CD4-positive, CD25-positive, alpha-beta regulatory T cell (primary cell): ENCODE data around the gene RHBDD3. TPM values are rescaled to one million over a fixed set of nuclear protein-coding genes. Genes with fewer than 3 reads are reported as not detected.

Experiments
- ATAC-seq, 2 donors: fragments of 150-1000 bp; cut with Tn5 transposase; one replicate each; pipeline ENCODE4 v1.10.0; 2021; ENCODE audit warnings: low read depth in 2 of 2, moderate number of reproducible peaks in 2 of 2, moderate library complexity in 1 of 2
- DNase-seq, 3 donors: peaks; one replicate each; pipeline versions ENCODE4 v3.0.0 to v3.0.0-alpha.2; 2012 to 2022; ENCODE audit warnings: mixed read lengths in 1 of 3
- H3K27ac ChIP-seq: one replicate; pipeline ENCODE4 v1.7.0; 2013; ENCODE audit warnings: mild to moderate bottlenecking, low read length; ENCODE audit not compliant: insufficient read depth, poor library complexity, severe bottlenecking
- H3K27me3 ChIP-seq: one replicate; pipeline ENCODE4 v1.7.0; 2013; ENCODE audit warnings: low read length; ENCODE audit not compliant: control insufficient read depth, insufficient read depth
- H3K36me3 ChIP-seq: one replicate; pipeline ENCODE4 v1.7.0; 2013; ENCODE audit warnings: mild to moderate bottlenecking, low read length, moderate library complexity; ENCODE audit not compliant: control insufficient read depth, insufficient read depth
- H3K4me1 ChIP-seq: 2 replicates; pipeline ENCODE4 v1.7.0; 2013; ENCODE audit warnings: mild to moderate bottlenecking, low read length; ENCODE audit not compliant: insufficient read depth, control insufficient read depth, poor library complexity, severe bottlenecking
- H3K4me3 ChIP-seq: one replicate; pipeline ENCODE4 v1.7.0; 2013; ENCODE audit warnings: low read depth, mild to moderate bottlenecking, low read length, moderate library complexity
- H3K9me3 ChIP-seq, 2 experiments: 1 replicate in 1 of 2; 2 replicates in 1 of 2; pipeline ENCODE4 v1.7.0; 2013; ENCODE audit warnings: low read length in 2 of 2, mild to moderate bottlenecking in 1 of 2, moderate library complexity in 1 of 2; ENCODE audit not compliant: control insufficient read depth in 2 of 2
- H3K27ac Mint-ChIP-seq, 3 donors: one replicate each; pipeline ENCODE4 v1.8.0; 2020 to 2022; ENCODE audit warnings: mild to moderate bottlenecking in 3 of 3, mixed read lengths in 3 of 3, moderate library complexity in 2 of 3
- H3K27me3 Mint-ChIP-seq: one replicate; pipeline ENCODE4 v1.8.0; 2022; ENCODE audit warnings: mild to moderate bottlenecking, mixed read lengths
- H3K36me3 Mint-ChIP-seq: one replicate; pipeline ENCODE4 v1.8.0; 2020; ENCODE audit warnings: mixed read lengths
- H3K4me1 Mint-ChIP-seq, 4 donors: one replicate each; pipeline ENCODE4 v1.8.0; 2020 to 2022; ENCODE audit warnings: mixed read lengths in 4 of 4, mild to moderate bottlenecking in 1 of 4
- H3K4me3 Mint-ChIP-seq, 4 donors: one replicate each; pipeline ENCODE4 v1.8.0; 2020 to 2022; ENCODE audit warnings: mild to moderate bottlenecking in 4 of 4, mixed read lengths in 4 of 4, moderate library complexity in 3 of 4
- H3K9me3 Mint-ChIP-seq, 7 donors: one replicate each; pipeline ENCODE4 v1.8.0; 2020 to 2022; ENCODE audit warnings: mixed read lengths in 7 of 7, mild to moderate bottlenecking in 3 of 7, moderate library complexity in 2 of 7
- polyA plus RNA-seq, 4 donors: library from polyadenylated mRNA; unstranded; fragments of 300-500 nt; fragmentation: Illumina TruSeq; gene quantifications; one replicate each; pipeline ENCODE4 v1.2.3, GENCODE V29; 2021
- total RNA-seq: library from RNA; stranded (reverse); gene quantifications from one replicate; pipeline ENCODE4 v1.2.3, GENCODE V29; 2022

Gene RHBDD3
- total and polyA plus RNA-seq, 5 donors from 2014 or later = 6.5 to 16.0 (median 10.7) TPM

DNA sequence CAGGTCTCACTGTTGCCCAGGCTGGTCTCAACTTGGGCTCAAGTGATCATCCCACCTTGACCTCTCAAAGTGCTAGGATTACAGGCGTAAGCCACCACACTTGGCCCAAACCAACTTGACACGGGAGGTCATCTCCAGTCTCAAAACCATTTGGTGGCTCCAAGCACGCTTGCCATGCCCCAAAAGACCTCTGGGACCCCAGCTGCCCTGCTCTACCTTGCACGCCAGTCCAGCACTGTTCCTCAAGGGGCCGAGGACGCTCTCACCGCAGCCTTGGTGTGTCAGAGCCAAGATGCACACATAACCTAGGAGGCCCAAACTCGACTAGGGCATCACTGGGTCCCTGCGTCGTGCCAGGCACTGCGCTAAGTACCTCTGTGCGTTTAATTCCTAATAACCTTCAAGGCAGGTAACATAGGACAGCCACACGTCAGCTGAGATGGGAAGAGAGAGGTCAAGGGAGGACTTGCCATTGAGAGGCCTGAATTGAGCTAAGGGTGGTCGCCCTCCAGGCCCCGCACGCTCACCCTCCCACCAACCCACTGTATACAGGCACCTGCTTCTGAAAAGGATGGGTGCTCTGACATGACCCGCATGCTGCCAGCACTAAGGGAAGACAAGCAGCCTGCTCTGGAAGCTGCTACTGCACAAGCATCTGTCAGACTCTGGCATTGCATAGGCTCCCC lies 34.1 kb upstream of the RHBDD3 start:
- peaks cover 0 to 12% (median 6%) of the 10 kb centered on the region in 4 donors for H3K4me1 Mint-ChIP-seq
- Histone ChIP-seq H3K9me3 (no peaks in the 10 kb centered on the region), H3K4me3 (no peak overlapping the region), H3K27me3 (peaks cover 2% of the 10 kb centered on the region), H3K27ac (no peak overlapping the region), H3K4me1 (peaks cover 14% of the 10 kb centered on the region), H3K36me3 (peaks cover 41% of the 10 kb centered on the region)
- H3K9me3 Mint-ChIP-seq = peaks cover 0 to 2% (median 0%) of the 10 kb centered on the region in 7 donors
- H3K27me3 Mint-ChIP-seq = peaks cover 26% of the 10 kb centered on the region
- peak overlapping the region in 1 of 3 donors; percentile 48 for H3K27ac Mint-ChIP-seq
- H3K4me3 Mint-ChIP-seq = peak overlapping the region in 1 of 4 donors; percentile 63
- ATAC-seq (peak in 1 of 2 donors; percentile 3), DNase-seq (no peak)
- H3K36me3 Mint-ChIP-seq = peaks cover 29% of the 10 kb centered on the region

GRCh38 chr22:29300807-29301601 lies 33.2 kb upstream of the RHBDD3 start:
- ATAC-seq (peak; percentile 17 to 18), DNase-seq (no peak)
- Histone ChIP-seq H3K4me1 (peaks cover 5% of the 10 kb centered on the region), H3K36me3 (peaks cover 50% of the 10 kb centered on the region), H3K4me3 (no peak overlapping the region), H3K27me3 (peaks cover 2% of the 10 kb centered on the region), H3K27ac (no peak overlapping the region), H3K9me3 (no peaks in the 10 kb centered on the region)
- Mint-ChIP-seq H3K4me1 (peaks cover 0 to 12% (median 3%) of the 10 kb centered on the region in 4 donors), H3K4me3 (no peak overlapping the region), H3K27ac (peak overlapping the region in 2 of 3 donors; percentile 59 to 67), H3K36me3 (peaks cover 33% of the 10 kb centered on the region), H3K9me3 (peaks cover 0 to 2% (median 0%) of the 10 kb centered on the region in 7 donors), H3K27me3 (peaks cover 21% of the 10 kb centered on the region)

DNA sequence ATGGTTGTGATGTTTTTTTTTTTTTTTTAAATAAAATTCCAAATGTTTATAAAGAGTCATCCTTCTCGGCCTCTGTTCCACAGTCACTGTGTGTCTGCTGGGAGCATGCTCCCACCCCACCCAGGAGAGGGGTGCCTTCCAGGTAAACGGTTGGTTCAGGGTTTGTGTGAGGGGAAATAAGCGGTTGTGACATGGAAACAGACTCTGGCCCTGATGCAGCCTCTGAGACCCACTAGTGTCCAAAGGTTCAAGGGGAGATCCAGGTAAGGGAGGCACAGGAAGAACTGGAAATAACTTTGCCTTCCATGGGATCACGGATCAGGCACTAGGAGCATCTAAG lies 32.7 kb upstream of the RHBDD3 start:
- Histone ChIP-seq H3K27ac (no peak overlapping the region), H3K27me3 (no peaks in the 10 kb centered on the region), H3K4me1 (no peaks in the 10 kb centered on the region), H3K4me3 (no peak overlapping the region), H3K36me3 (peaks cover 55% of the 10 kb centered on the region), H3K9me3 (no peaks in the 10 kb centered on the region)
- Mint-ChIP-seq H3K9me3 (peaks cover 0 to 2% (median 0%) of the 10 kb centered on the region in 7 donors), H3K36me3 (peaks cover 38% of the 10 kb centered on the region), H3K27me3 (peaks cover 15% of the 10 kb centered on the region), H3K4me1 (peaks cover 0 to 12% (median 2%) of the 10 kb centered on the region in 4 donors), H3K4me3 (no peak overlapping the region), H3K27ac (no peak overlapping the region)
- DNase-seq (no peak), ATAC-seq (no peak)

GRCh38 chr22:29299136-29299900 lies 31.5 kb upstream of the RHBDD3 start:
- Mint-ChIP-seq H3K27me3 (peaks cover 4% of the 10 kb centered on the region), H3K4me3 (peak overlapping the region in 2 of 4 donors; percentile 9 to 43), H3K36me3 (peaks cover 38% of the 10 kb centered on the region), H3K27ac (peak overlapping the region in 1 of 3 donors; percentile 80), H3K4me1 (peaks cover 0 to 12% (median 2%) of the 10 kb centered on the region in 4 donors), H3K9me3 (no peaks in the 10 kb centered on the region)
- Histone ChIP-seq H3K27me3 (no peaks in the 10 kb centered on the region), H3K4me3 (no peak overlapping the region), H3K27ac (no peak overlapping the region), H3K9me3 (no peaks in the 10 kb centered on the region), H3K36me3 (peaks cover 65% of the 10 kb centered on the region), H3K4me1 (no peaks in the 10 kb centered on the region)
- DNase-seq (no peak), ATAC-seq (no peak)

GRCh38 chr22:29298641-29299040 lies 30.9 kb upstream of the RHBDD3 start:
- Histone ChIP-seq H3K36me3 (peaks cover 71% of the 10 kb centered on the region), H3K27me3 (no peaks in the 10 kb centered on the region), H3K9me3 (no peaks in the 10 kb centered on the region), H3K27ac (no peak overlapping the region), H3K4me3 (no peak overlapping the region), H3K4me1 (no peaks in the 10 kb centered on the region)
- Mint-ChIP-seq H3K4me3 (no peak overlapping the region), H3K27me3 (no peaks in the 10 kb centered on the region), H3K4me1 (peaks cover 0 to 12% (median 2%) of the 10 kb centered on the region in 4 donors), H3K36me3 (peaks cover 38% of the 10 kb centered on the region), H3K27ac (no peak overlapping the region), H3K9me3 (no peaks in the 10 kb centered on the region)
- ATAC-seq = no peak
- DNase-seq = no peak

DNA sequence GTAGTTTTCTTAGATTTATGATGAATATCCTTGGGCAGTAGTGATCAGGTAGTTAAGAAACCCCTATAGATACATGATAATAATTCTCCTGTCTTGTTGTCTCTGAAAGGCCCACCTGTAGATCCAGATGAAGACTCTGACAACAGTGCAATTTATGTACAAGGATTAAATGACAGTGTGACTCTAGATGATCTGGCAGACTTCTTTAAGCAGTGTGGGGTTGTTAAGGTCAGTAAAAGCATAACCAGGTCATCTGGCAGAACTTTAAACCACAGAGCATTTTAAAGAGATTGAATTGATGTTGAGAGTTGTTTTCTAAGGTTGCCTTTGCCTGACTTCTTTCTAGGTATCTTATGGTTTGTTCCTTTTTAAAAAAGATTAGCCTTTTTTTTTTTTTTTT lies 24.6 kb upstream of the RHBDD3 start:
- H3K4me1 ChIP-seq = no peaks in the 10 kb centered on the region

DNA sequence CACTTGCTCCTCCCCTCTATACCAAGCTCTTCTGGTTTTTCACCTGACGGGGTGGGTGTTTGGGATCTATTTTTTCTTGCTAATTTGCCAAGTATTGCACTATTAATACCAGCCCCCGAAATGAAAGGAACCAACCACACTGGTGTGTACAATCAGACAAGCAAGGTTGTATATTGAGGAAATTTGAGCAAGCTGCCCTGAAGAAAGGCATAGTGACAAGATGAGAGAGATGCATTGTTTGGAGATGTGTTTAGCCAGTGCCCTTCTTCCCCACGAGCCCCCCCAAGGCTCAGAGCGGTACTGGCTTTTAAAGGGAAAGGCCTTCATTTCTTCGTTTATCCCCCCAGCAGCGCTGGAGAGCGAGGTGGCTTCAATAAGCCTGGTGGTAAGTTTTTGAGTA lies 23.4 kb upstream of the RHBDD3 start:
- Mint-ChIP-seq H3K9me3 (no peaks in the 10 kb centered on the region), H3K4me3 (no peak overlapping the region), H3K27me3 (no peaks in the 10 kb centered on the region), H3K36me3 (peaks cover 59% of the 10 kb centered on the region), H3K27ac (no peak overlapping the region), H3K4me1 (peaks cover 12 to 23% (median 20%) of the 10 kb centered on the region in 4 donors)
- H3K9me3 ChIP-seq = no peaks in the 10 kb centered on the region
- ATAC-seq (no peak), DNase-seq (no peak)
- H3K27ac ChIP-seq = no peak overlapping the region
- H3K27me3 ChIP-seq = no peaks in the 10 kb centered on the region
- no peaks in the 10 kb centered on the region for H3K4me1 ChIP-seq
- no peak overlapping the region for H3K4me3 ChIP-seq
- peaks cover 98% of the 10 kb centered on the region for H3K36me3 ChIP-seq

More for the DNA sequence above, 24.6 kb upstream of the RHBDD3 start:
- Mint-ChIP-seq H3K27ac (no peak overlapping the region), H3K4me1 (peaks cover 6 to 22% (median 14%) of the 10 kb centered on the region in 4 donors), H3K9me3 (no peaks in the 10 kb centered on the region), H3K27me3 (no peaks in the 10 kb centered on the region), H3K36me3 (peaks cover 56% of the 10 kb centered on the region), H3K4me3 (no peak overlapping the region)
- Histone ChIP-seq H3K27me3 (no peaks in the 10 kb centered on the region), H3K9me3 (no peaks in the 10 kb centered on the region), H3K27ac (no peak overlapping the region), H3K36me3 (peaks cover 98% of the 10 kb centered on the region), H3K4me3 (no peak overlapping the region)
- ATAC-seq (no peak), DNase-seq (no peak)
